ENCODE results near the gene C2orf66. TPM values are rescaled to one million over a fixed set of nuclear protein-coding genes. Genes with fewer than 3 reads are reported as not detected.

The C2orf66 gene
- total RNA-seq, 1 donor from 2014 or later: not detected

DNA sequence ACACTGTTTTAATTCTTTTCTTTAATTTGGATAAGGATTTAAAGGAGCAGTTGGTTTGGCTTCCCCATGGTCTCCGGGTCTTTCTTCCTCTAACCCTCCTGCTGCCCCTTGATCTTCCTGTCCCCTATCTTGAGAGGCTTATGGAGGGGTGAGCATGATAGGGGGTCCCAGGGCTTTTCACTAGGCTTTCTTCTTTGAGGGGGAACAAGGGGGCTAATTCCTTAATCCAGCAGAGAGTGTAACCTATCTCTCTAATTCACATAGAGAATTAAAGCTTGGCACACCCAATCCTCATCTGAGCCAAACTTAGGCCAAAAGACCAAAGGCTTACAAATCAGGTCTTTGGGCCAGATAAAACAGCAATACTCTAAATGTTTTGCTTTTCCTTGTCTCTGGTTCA lies 21.5 kb upstream of the C2orf66 start:
- no peak overlapping the region for H3K27ac ChIP-seq (ENCODE audit: low read depth, low read length)
- H3K4me1 ChIP-seq (ENCODE audit: control insufficient read depth in 3 of 3, insufficient read depth in 3 of 3, low read length in 3 of 3): no peaks in the 10 kb centered on the region
- no peaks in the 10 kb centered on the region for H3K27me3 ChIP-seq (ENCODE audit: control insufficient read depth in 3 of 3, insufficient read depth in 3 of 3, low read length in 3 of 3)
- H3K4me3 ChIP-seq (ENCODE audit: low read length in 3 of 3): no peak overlapping the region
- H3K36me3 ChIP-seq (ENCODE audit: control insufficient read depth in 3 of 3, insufficient read depth in 3 of 3, low read length in 3 of 3): no peaks in the 10 kb centered on the region
- no peak overlapping the region for H3K9ac ChIP-seq (ENCODE audit: low read depth in 1 of 3, low read length in 3 of 3)
- no peaks in the 10 kb centered on the region for H3K9me3 ChIP-seq (ENCODE audit: control insufficient read depth in 3 of 3, low read length in 3 of 3)

DNA sequence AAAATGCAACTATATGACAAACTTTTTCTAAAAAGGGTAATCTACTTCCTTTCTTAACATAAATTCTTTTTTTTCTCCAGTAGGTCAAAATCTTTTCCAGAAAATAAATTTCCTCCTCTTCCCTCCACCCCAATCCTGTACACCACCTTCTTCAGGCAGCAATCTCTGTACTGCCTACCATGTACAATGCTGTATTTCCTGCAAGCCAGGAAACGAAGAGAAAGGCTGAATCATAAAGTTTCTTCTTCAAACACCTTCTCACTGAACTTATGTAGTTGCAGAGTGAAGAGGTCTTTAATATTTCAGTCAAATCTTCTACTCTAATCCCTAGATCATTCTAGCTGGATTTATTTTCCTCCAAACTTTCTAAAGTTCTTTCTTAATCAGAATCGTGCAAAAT lies 18.2 kb upstream of the C2orf66 start:
- Histone ChIP-seq H3K36me3 (ENCODE audit: control insufficient read depth in 3 of 3, insufficient read depth in 3 of 3, low read length in 3 of 3) (no peaks in the 10 kb centered on the region), H3K9ac (ENCODE audit: low read depth in 1 of 3, low read length in 3 of 3) (no peak overlapping the region), H3K4me1 (ENCODE audit: control insufficient read depth in 3 of 3, insufficient read depth in 3 of 3, low read length in 3 of 3) (no peaks in the 10 kb centered on the region), H3K27me3 (ENCODE audit: control insufficient read depth in 3 of 3, insufficient read depth in 3 of 3, low read length in 3 of 3) (no peaks in the 10 kb centered on the region), H3K27ac (ENCODE audit: low read depth, low read length) (no peak overlapping the region), H3K9me3 (ENCODE audit: control insufficient read depth in 3 of 3, low read length in 3 of 3) (no peaks in the 10 kb centered on the region), H3K4me3 (ENCODE audit: low read length in 3 of 3) (no peak overlapping the region)

DNA sequence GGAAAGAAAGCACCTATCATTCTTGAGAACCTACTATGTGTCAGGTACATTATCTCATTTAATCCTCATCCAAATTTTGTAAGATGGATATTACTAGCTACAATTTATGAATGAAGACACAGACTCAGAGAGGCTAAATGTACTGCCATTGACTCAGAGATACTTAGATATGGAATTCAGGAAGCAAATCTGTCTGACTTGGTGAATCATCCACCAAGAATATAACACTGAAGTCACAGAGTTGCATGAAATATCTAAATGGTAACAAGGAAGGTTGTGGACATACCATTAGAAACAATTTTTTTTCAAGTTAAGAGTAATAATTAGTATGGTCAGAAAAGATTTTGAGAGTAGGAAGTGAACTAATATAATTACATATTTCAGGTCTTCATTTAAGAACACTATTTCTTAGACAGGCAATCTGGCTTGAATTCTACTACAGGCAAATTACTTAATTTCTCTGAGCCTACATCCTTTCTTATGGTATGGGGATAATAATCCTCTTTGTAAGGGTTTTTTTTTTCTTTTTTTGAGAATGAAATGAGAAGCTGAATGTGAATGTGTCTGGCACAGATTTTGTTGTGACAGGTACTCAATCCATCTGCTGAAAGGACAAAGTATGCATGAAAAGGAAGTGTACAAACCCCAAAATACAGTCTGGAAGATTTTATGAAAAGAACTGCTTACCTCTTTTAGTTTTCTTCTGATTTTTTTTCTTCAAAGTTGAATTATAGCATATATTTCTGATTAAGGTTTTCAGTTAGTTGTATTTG lies 14.8 kb upstream of the C2orf66 start:
- Histone ChIP-seq H3K4me3 (ENCODE audit: low read length in 3 of 3) (no peak overlapping the region), H3K9ac (ENCODE audit: low read depth in 1 of 3, low read length in 3 of 3) (no peak overlapping the region), H3K36me3 (ENCODE audit: control insufficient read depth in 3 of 3, insufficient read depth in 3 of 3, low read length in 3 of 3) (no peaks in the 10 kb centered on the region), H3K4me1 (ENCODE audit: control insufficient read depth in 3 of 3, insufficient read depth in 3 of 3, low read length in 3 of 3) (no peaks in the 10 kb centered on the region), H3K9me3 (ENCODE audit: control insufficient read depth in 3 of 3, low read length in 3 of 3) (peaks cover 0 to under 1% (median 0%) of the 10 kb centered on the region in 3 donors), H3K27me3 (ENCODE audit: control insufficient read depth in 3 of 3, insufficient read depth in 3 of 3, low read length in 3 of 3) (no peaks in the 10 kb centered on the region), H3K27ac (ENCODE audit: low read depth, low read length) (no peak overlapping the region)

DNA sequence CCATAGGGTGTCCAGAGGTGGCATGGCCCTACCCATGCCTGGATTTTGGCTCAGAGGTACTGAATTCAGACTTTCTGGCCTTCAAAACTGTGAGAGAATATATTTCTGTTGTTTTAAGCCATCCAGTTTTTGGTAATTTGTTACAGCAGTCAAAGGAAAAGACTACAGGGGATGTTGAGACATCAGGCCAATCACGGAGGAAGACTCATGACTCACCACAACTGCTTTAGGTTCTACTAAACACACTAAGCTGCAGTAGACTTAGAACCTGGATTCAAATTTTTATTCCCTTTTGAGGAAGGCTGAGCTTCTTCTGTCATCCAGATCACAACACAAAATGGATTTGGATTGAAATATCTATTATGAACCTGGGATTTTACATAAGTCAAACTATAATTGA lies 12.0 kb upstream of the C2orf66 start:
- no peaks in the 10 kb centered on the region for H3K4me1 ChIP-seq (ENCODE audit: control insufficient read depth in 3 of 3, insufficient read depth in 3 of 3, low read length in 3 of 3)
- H3K4me3 ChIP-seq (ENCODE audit: low read length in 3 of 3): no peak overlapping the region
- no peaks in the 10 kb centered on the region for H3K36me3 ChIP-seq (ENCODE audit: control insufficient read depth in 3 of 3, insufficient read depth in 3 of 3, low read length in 3 of 3)
- no peak overlapping the region for H3K9ac ChIP-seq (ENCODE audit: low read depth in 1 of 3, low read length in 3 of 3)
- no peak overlapping the region for H3K27ac ChIP-seq (ENCODE audit: low read depth, low read length)
- H3K9me3 ChIP-seq (ENCODE audit: control insufficient read depth in 3 of 3, low read length in 3 of 3): peaks cover 0 to 4% (median 0%) of the 10 kb centered on the region in 3 donors
- no peaks in the 10 kb centered on the region for H3K27me3 ChIP-seq (ENCODE audit: control insufficient read depth in 3 of 3, insufficient read depth in 3 of 3, low read length in 3 of 3)

DNA sequence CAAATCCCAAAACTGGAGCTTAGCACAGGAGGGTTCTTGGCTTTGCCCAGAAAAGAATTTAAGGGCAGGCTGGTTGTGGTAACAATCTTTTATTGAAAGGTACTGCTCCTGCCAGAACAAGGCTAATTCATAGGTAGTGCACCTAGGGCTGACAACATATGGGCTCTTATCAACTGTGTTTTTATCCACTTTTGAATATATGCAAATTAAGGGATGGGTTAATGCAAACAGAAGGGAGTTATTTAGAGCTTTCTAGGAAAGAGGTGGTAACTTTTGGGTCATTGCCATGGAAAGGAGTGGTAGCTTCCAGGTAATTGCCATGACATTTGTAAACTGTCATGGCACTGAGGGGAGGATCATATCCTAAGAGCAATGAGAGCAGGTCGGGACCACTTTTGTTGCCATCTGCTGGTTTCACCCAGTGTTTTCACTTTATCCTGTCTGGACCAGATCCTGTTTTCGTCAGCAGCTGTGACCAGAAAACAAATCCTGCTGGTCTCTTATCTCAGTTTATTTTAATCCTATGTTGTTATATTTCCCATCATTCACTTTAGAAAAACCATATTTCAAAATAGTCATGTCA lies 981 bp downstream of the C2orf66 start:
- no peak overlapping the region for H3K4me3 ChIP-seq (ENCODE audit: low read length in 3 of 3)
- H3K27me3 ChIP-seq (ENCODE audit: control insufficient read depth in 3 of 3, insufficient read depth in 3 of 3, low read length in 3 of 3): peaks cover 0 to 4% (median 3%) of the 10 kb centered on the region in 3 donors
- H3K36me3 ChIP-seq (ENCODE audit: control insufficient read depth in 3 of 3, insufficient read depth in 3 of 3, low read length in 3 of 3): no peaks in the 10 kb centered on the region
- H3K9me3 ChIP-seq (ENCODE audit: control insufficient read depth in 3 of 3, low read length in 3 of 3): no peaks in the 10 kb centered on the region
- no peaks in the 10 kb centered on the region for H3K4me1 ChIP-seq (ENCODE audit: control insufficient read depth in 3 of 3, insufficient read depth in 3 of 3, low read length in 3 of 3)
- H3K9ac ChIP-seq (ENCODE audit: low read depth in 1 of 3, low read length in 3 of 3): no peak overlapping the region
- no peak overlapping the region for H3K27ac ChIP-seq (ENCODE audit: low read depth, low read length)

DNA sequence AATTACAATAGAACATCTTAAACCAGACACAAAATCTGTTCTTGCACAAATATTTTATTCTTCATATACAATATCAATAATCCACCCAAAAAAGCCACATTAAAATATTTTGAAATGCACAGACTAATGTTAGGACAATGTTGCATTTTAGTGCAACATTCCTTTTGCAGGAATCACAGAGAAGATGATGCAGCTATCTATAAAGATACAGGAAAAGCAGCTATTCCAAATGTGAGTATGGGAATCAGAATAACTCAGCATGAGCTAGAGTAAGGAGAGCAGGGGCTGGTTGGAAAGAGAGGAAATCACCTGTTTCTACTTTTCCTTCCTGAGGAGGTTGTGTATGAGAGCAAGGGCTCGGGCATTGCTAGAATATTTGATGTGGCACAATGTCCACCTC lies 4.8 kb downstream of the C2orf66 start:
- H3K9me3 ChIP-seq (ENCODE audit: control insufficient read depth in 3 of 3, low read length in 3 of 3): no peaks in the 10 kb centered on the region

DNA sequence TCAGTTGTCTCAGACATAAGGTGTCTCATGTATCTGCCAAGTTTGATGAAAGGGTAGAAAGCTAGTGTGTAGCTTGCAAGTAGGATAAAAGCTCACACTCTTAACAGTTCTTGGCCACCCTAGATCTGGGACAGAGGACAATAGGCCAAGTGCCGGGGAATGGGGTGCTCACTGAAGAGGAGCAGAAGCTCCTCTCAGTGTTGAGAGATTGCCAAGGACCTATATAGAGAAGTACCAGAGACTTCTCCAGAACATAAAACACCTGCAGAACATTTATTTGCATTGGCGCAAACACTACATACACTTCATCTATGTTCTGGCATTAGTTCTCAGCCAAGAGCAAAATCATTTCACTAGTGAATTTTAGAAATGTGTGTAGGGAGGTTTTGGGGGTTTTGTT lies 6.8 kb downstream of the C2orf66 start:
- H3K9me3 ChIP-seq (ENCODE audit: control insufficient read depth in 3 of 3, low read length in 3 of 3): no peaks in the 10 kb centered on the region
- H3K27ac ChIP-seq (ENCODE audit: low read depth, low read length): no peak overlapping the region
- H3K36me3 ChIP-seq (ENCODE audit: control insufficient read depth in 3 of 3, insufficient read depth in 3 of 3, low read length in 3 of 3): peaks cover 0 to 3% (median 1%) of the 10 kb centered on the region in 3 donors
- H3K9ac ChIP-seq (ENCODE audit: low read depth in 1 of 3, low read length in 3 of 3): no peak overlapping the region
- H3K27me3 ChIP-seq (ENCODE audit: control insufficient read depth in 3 of 3, insufficient read depth in 3 of 3, low read length in 3 of 3): no peaks in the 10 kb centered on the region
- H3K4me1 ChIP-seq (ENCODE audit: control insufficient read depth in 3 of 3, insufficient read depth in 3 of 3, low read length in 3 of 3): peaks cover 0 to 3% (median 2%) of the 10 kb centered on the region in 3 donors
- H3K4me3 ChIP-seq (ENCODE audit: low read length in 3 of 3): no peak overlapping the region

More for the DNA sequence above, 4.8 kb downstream of the C2orf66 start:
- Histone ChIP-seq H3K4me1 (ENCODE audit: control insufficient read depth in 3 of 3, insufficient read depth in 3 of 3, low read length in 3 of 3) (no peaks in the 10 kb centered on the region), H3K27me3 (ENCODE audit: control insufficient read depth in 3 of 3, insufficient read depth in 3 of 3, low read length in 3 of 3) (peaks cover 0 to 3% (median 0%) of the 10 kb centered on the region in 3 donors), H3K9ac (ENCODE audit: low read depth in 1 of 3, low read length in 3 of 3) (no peak overlapping the region), H3K36me3 (ENCODE audit: control insufficient read depth in 3 of 3, insufficient read depth in 3 of 3, low read length in 3 of 3) (no peaks in the 10 kb centered on the region), H3K4me3 (ENCODE audit: low read length in 3 of 3) (no peak overlapping the region), H3K27ac (ENCODE audit: low read depth, low read length) (no peak overlapping the region)

DNA sequence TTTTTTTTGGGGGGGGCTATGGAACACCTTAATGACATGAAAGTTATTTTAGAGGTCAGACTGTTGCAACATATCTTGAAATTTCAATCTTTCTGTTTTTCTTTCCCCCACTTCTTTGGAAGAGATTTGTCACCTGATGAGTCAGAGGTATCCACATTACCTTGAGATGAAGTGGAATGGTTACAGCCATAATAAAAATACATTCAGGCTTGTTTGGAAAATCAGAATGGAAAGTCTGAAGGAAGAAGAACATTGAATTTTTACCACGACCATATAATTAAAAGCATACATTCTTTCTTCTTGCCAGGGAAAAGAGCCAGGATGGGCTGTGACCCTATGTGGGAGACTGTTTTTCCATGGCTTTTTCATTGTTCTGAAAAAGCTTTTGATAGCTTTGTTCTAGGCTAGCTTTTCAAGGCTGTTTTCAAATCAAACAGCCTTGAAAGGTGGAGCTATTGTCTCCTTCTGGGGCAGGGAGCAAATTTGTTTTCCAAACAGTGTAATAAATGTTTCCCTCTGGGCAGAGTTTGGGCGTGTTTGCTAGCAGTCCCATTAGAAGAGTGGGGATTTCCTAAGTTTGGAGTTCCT lies 7.4 kb downstream of the C2orf66 start:
- peaks cover 0 to 9% (median 8%) of the 10 kb centered on the region in 3 donors for H3K36me3 ChIP-seq (ENCODE audit: control insufficient read depth in 3 of 3, insufficient read depth in 3 of 3, low read length in 3 of 3)
- H3K27ac ChIP-seq (ENCODE audit: low read depth, low read length): no peak overlapping the region
- H3K9ac ChIP-seq (ENCODE audit: low read depth in 1 of 3, low read length in 3 of 3): no peak overlapping the region
- peaks cover 0 to 3% (median 3%) of the 10 kb centered on the region in 3 donors for H3K4me1 ChIP-seq (ENCODE audit: control insufficient read depth in 3 of 3, insufficient read depth in 3 of 3, low read length in 3 of 3)
- no peaks in the 10 kb centered on the region for H3K27me3 ChIP-seq (ENCODE audit: control insufficient read depth in 3 of 3, insufficient read depth in 3 of 3, low read length in 3 of 3)
- H3K9me3 ChIP-seq (ENCODE audit: control insufficient read depth in 3 of 3, low read length in 3 of 3): no peaks in the 10 kb centered on the region
- no peak overlapping the region for H3K4me3 ChIP-seq (ENCODE audit: low read length in 3 of 3)

DNA sequence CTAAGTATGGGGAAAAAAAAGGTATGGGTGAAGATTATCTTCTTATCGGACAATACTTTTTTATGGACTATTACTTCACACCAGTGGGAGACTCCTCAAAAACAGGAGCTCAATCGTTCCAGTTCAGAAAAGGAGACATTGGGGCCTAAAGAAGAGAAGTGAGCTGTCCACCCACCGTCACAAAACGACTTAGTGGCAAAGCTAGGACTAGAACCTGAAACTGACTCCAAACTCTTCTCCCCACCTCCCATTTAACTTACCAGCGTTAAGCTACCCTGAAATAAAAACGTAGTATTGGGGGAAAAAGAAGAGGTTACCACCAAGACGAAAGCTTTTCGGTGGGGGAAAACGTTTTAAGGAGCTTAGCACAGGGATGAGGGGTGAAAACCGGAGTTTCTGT lies 10.2 kb downstream of the C2orf66 start:
- H3K27ac ChIP-seq (ENCODE audit: low read depth, low read length): peak overlapping the region; percentile 73
- no peaks in the 10 kb centered on the region for H3K27me3 ChIP-seq (ENCODE audit: control insufficient read depth in 3 of 3, insufficient read depth in 3 of 3, low read length in 3 of 3)
- peaks cover 0 to 7% (median 3%) of the 10 kb centered on the region in 3 donors for H3K4me1 ChIP-seq (ENCODE audit: control insufficient read depth in 3 of 3, insufficient read depth in 3 of 3, low read length in 3 of 3)
- no peaks in the 10 kb centered on the region for H3K9me3 ChIP-seq (ENCODE audit: control insufficient read depth in 3 of 3, low read length in 3 of 3)
- H3K4me3 ChIP-seq (ENCODE audit: low read length in 3 of 3): peak overlapping the region; percentile 86 to 99 (median 92)
- H3K9ac ChIP-seq (ENCODE audit: low read depth in 1 of 3, low read length in 3 of 3): peak overlapping the region; percentile 89 to 94 (median 89)
- H3K36me3 ChIP-seq (ENCODE audit: control insufficient read depth in 3 of 3, insufficient read depth in 3 of 3, low read length in 3 of 3): peaks cover 4 to 19% (median 16%) of the 10 kb centered on the region in 3 donors

DNA sequence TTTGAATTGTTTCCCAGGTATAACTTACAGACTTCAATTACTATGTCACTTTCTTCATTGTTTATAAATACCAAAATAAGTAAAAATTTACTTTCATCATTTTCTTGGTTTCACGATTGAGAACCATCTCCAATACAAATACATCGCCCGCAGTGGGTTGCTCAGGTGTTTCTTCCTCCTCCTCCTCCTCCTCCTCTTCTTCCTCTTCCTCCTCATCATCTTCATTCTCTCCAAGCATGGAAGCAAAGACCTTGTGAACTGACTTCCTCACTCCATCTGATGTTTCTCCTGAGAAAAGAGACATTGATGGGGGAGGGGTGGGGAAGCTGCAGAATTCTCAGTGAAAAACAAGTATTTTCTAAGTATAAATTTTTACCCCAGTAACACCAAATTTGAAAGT lies 16.3 kb downstream of the C2orf66 start:
- Histone ChIP-seq H3K4me3 (ENCODE audit: low read length in 3 of 3) (no peak overlapping the region), H3K9ac (ENCODE audit: low read depth in 1 of 3, low read length in 3 of 3) (no peak overlapping the region), H3K36me3 (ENCODE audit: control insufficient read depth in 3 of 3, insufficient read depth in 3 of 3, low read length in 3 of 3) (peaks cover 21 to 65% (median 61%) of the 10 kb centered on the region in 3 donors), H3K9me3 (ENCODE audit: control insufficient read depth in 3 of 3, low read length in 3 of 3) (no peaks in the 10 kb centered on the region), H3K4me1 (ENCODE audit: control insufficient read depth in 3 of 3, insufficient read depth in 3 of 3, low read length in 3 of 3) (peaks cover 0 to 4% (median 3%) of the 10 kb centered on the region in 3 donors), H3K27me3 (ENCODE audit: control insufficient read depth in 3 of 3, insufficient read depth in 3 of 3, low read length in 3 of 3) (no peaks in the 10 kb centered on the region), H3K27ac (ENCODE audit: low read depth, low read length) (no peak overlapping the region)

Data from skeletal muscle tissue (tissue), 4 donors.